HepG2 (cell line): Measurements from ENCODE around the gene GPRIN1. TPM values are rescaled to one million over a fixed set of nuclear protein-coding genes. Genes with fewer than 3 reads are reported as not detected.

Experiments used
- ATAC-seq: fragments of 200-7000 bp; cut with Tn5 transposase; 3 replicates; pipeline ENCODE4 v1.9.1; 2020; ENCODE audit warnings: mild to moderate bottlenecking, moderate library complexity
- BruUV-seq: library from RNA; stranded (reverse); fragments of 400-500 nt; replicated peaks from 2 replicates; lab custom pipeline; 2021; lab: Mats Ljungman, UMichigan
- CTCF ChIA-PET: fragments of 300-600 bp; formaldehyde crosslinking; extraction: SDS; loops from one replicate; lab custom pipeline; 2021; ENCODE audit warnings: low total read pairs, inconsistent platforms, low intra/inter-chr PET ratio; lab: Yijun Ruan, JAX
- POLR2A ChIA-PET: fragments of 350-600 bp; sonication (Branson Sonifier 250); formaldehyde crosslinking; loops from one replicate; lab custom pipeline; 2020; ENCODE audit warnings: antibody characterized with exemption, inconsistent platforms; lab: Yijun Ruan, JAX
- DNase-seq: peaks from one replicate; pipeline ENCODE4 v3.0.0-alpha.2; 2015; ENCODE audit warnings: low spot score
- FAIRE-seq: peaks from 3 replicates; lab custom pipeline; 2011; peaks lifted over from hg19 to GRCh38; lab: Jason Lieb, UNC
- H2AFZ ChIP-seq: one replicate; pipeline ENCODE4 v1.6.1; 2011; ENCODE audit warnings: low read length, inconsistent platforms
- H3K27ac ChIP-seq: fragments of 300-600 bp; 3 replicates; pipeline ENCODE4 v1.8.0; 2011; ENCODE audit warnings: mixed run types, mild to moderate bottlenecking, mixed read lengths, low read length, inconsistent platforms; ENCODE audit not compliant: insufficient read depth; ENCODE audit errors: extremely low read length
- H3K27me3 ChIP-seq, 2 experiments: fragments of 200-600 bp in 1 of 2; 2 replicates in 1 of 2; 3 replicates in 1 of 2; pipeline versions ENCODE4 v1.6.0 to v1.8.0; 2011; ENCODE audit warnings: low read length in 2 of 2, mild to moderate bottlenecking in 2 of 2, moderate library complexity in 2 of 2, inconsistent platforms in 1 of 2; ENCODE audit not compliant: insufficient read depth in 2 of 2, control insufficient read depth in 1 of 2
- H3K36me3 ChIP-seq, 2 experiments: fragments of 200-600 bp in 1 of 2; replicated peaks in 1 of 2; 2 replicates in 1 of 2; 3 replicates in 1 of 2; pipeline versions ENCODE4 v1.5.1 to v1.8.0; 2011; ENCODE audit warnings: low read length in 2 of 2, inconsistent platforms in 1 of 2; ENCODE audit not compliant: insufficient read depth in 2 of 2, control insufficient read depth in 1 of 2
- H3K4me1 ChIP-seq: 2 replicates; pipeline ENCODE4 v1.5.1; 2012; ENCODE audit warnings: low read length, inconsistent platforms; ENCODE audit not compliant: insufficient read depth
- H3K4me2 ChIP-seq: 2 replicates; pipeline ENCODE4 v1.6.0; 2011; ENCODE audit warnings: low read depth, low read length, inconsistent platforms
- H3K4me3 ChIP-seq, 3 experiments: fragments of 200-600 bp in 1 of 3; sonication (generic), shearing (Covaris generic) in 1 of 3; replicated peaks in 1 of 3; 2 replicates each; pipeline ENCODE4 v1.5.1; 2011 to 2016; ENCODE audit warnings: low read length in 3 of 3, inconsistent platforms in 2 of 3, low read depth in 2 of 3, mild to moderate bottlenecking in 2 of 3, control low read depth in 1 of 3, mixed read lengths in 1 of 3; ENCODE audit not compliant: insufficient read depth in 1 of 3
- H3K79me2 ChIP-seq: one replicate; pipeline ENCODE4 v1.6.1; 2011; ENCODE audit warnings: low read length, inconsistent platforms; ENCODE audit not compliant: insufficient read depth
- H3K9ac ChIP-seq: 2 replicates; pipeline ENCODE4 v1.6.0; 2011; ENCODE audit warnings: mild to moderate bottlenecking, low read depth, low read length, inconsistent platforms; ENCODE audit not compliant: insufficient read depth
- H3K9me3 ChIP-seq: 2 replicates; pipeline ENCODE4 v1.5.1; 2012; ENCODE audit warnings: mild to moderate bottlenecking, low read length
- H4K20me1 ChIP-seq: 2 replicates; pipeline ENCODE4 v1.6.0; 2011; ENCODE audit warnings: inconsistent platforms, mild to moderate bottlenecking, low read length, moderate library complexity; ENCODE audit not compliant: insufficient read depth
- ARNT2 ChIP-seq: sonication (generic); formaldehyde crosslinking; IDR thresholded peaks from 2 replicates; pipeline ENCODE4 v1.8.0; 2022; ENCODE audit warnings: mild to moderate bottlenecking, low read depth, missing genetic modification reagents, moderate library complexity
- BCL3 ChIP-seq: sonication (generic); formaldehyde crosslinking; IDR thresholded peaks from 2 replicates; pipeline ENCODE4 v1.5.1; 2020; ENCODE audit warnings: mild to moderate bottlenecking, missing genetic modification reagents, moderate library complexity
- CENPBD1 ChIP-seq: sonication (generic); formaldehyde crosslinking; IDR thresholded peaks from 2 replicates; pipeline ENCODE4 v1.8.0; 2022; ENCODE audit warnings: missing genetic modification reagents, low read depth, mild to moderate bottlenecking, borderline replicate concordance
- HNRNPL ChIP-seq: fragments of 200-400 bp; formaldehyde crosslinking; IDR thresholded peaks from 2 replicates; pipeline ENCODE4 v1.6.1; 2017; ENCODE audit warnings: mild to moderate bottlenecking, low read depth, low read length
- MXD3 ChIP-seq: IDR thresholded peaks from 2 replicates; pipeline ENCODE4 v1.6.1; 2016; ENCODE audit warnings: mild to moderate bottlenecking, missing biosample characterization, missing genetic modification reagents
- NFYC ChIP-seq: IDR thresholded peaks from 2 replicates; pipeline ENCODE4 v1.6.1; 2016; ENCODE audit warnings: missing genetic modification reagents, missing compliant biosample characterization
- PRDM4 ChIP-seq: sonication (generic); formaldehyde crosslinking; IDR thresholded peaks from 2 replicates; pipeline ENCODE4 v1.9.0; 2021; ENCODE audit warnings: missing genetic modification reagents, borderline replicate concordance
- REXO4 ChIP-seq: sonication (generic); formaldehyde crosslinking; IDR thresholded peaks from 2 replicates; pipeline ENCODE4 v1.8.0; 2022; ENCODE audit warnings: missing genetic modification reagents, mild to moderate bottlenecking, borderline replicate concordance
- RFX5 ChIP-seq: IDR thresholded peaks from 2 replicates; pipeline ENCODE4 v1.6.1; 2011; ENCODE audit warnings: low read depth, low read length, improper control_type of control experiment
- YY1 ChIP-seq: IDR thresholded peaks from 2 replicates; pipeline ENCODE4 v1.6.1; 2011; ENCODE audit warnings: low read length, low read depth, moderate library complexity, mild to moderate bottlenecking; ENCODE audit not compliant: insufficient read depth, insufficient replicate concordance
- ZNF251 ChIP-seq: sonication (generic); formaldehyde crosslinking; IDR thresholded peaks from 2 replicates; pipeline ENCODE4 v1.9.0; 2021; ENCODE audit warnings: mild to moderate bottlenecking, missing genetic modification reagents
- ZNF274 ChIP-seq: sonication (generic); formaldehyde crosslinking; IDR thresholded peaks from 2 replicates; pipeline ENCODE4 v1.5.1; 2020; ENCODE audit warnings: mild to moderate bottlenecking, missing genetic modification reagents
- ZNF710 ChIP-seq: sonication (generic); formaldehyde crosslinking; IDR thresholded peaks from 2 replicates; pipeline ENCODE4 v1.5.0; 2020; ENCODE audit warnings: mild to moderate bottlenecking, missing genetic modification reagents, borderline replicate concordance
- WGBS: methylation state at CpG from one replicate; pipeline ENCODE4 v1.1.6; 2017; ENCODE audit warnings: low lambda C conversion rate; 5-methylcytosine and 5-hydroxymethylcytosine counted together
- in situ Hi-C: cut with HindIII; loops from 2 replicates; pipeline ENCODE4 v1.10.0; 2017; ENCODE audit warnings: low pct_unique_long_range_greater_than_20kb; ENCODE audit not compliant: extremely low pct_ligation_motif_present
- intact Hi-C: fragments of 100-400 bp; cut with micrococcal nuclease; formaldehyde crosslinking; loops from one replicate; pipeline ENCODE4 v1.10.0; 2022; ENCODE audit not compliant: unreplicated experiment
- polyA plus RNA-seq, 8 experiments: library from polyadenylated mRNA; depleted of rRNA in 3 of 8; stranded (reverse) in 7 of 8; unstranded in 1 of 8; fragments of >200 nt; fragmentation: Illumina TruSeq in 4 of 8; extraction: Trizol in 4 of 8; gene quantifications; 2 replicates each; pipeline versions ENCODE4 v1.2.1 to v1.2.3, GENCODE V29; 2011 to 2016; ENCODE audit warnings: low read depth in 4 of 8, missing spikeins in 1 of 8, mixed read lengths in 1 of 8; ENCODE audit not compliant: insufficient read depth in 1 of 8
- total RNA-seq, 5 experiments: library from RNA; depleted of rRNA; stranded (reverse); fragments of >200 nt; fragmentation: Illumina TruSeq; extraction: Trizol; gene quantifications; 2 replicates each; pipeline ENCODE4 v1.2.3, GENCODE V29; 2016; ENCODE audit warnings: low read depth in 1 of 5

GPRIN1 gene
- total and polyA plus RNA-seq, 2 of the 13 experiments (the other 11 are each of a cell fraction or from before 2014, with no cell fraction given) = 0.32 to 2.0 TPM

GRCh38 chr5:176647843-176648473 is 38.0 kb upstream of the GPRIN1 start (continued):
- TF ChIP-seq PRDM4 (CRISPR knock-in tag) (no peak), REXO4 (0 out of 2 replicates have a peak, but pooled peaks have one; percentile 22)

GRCh38 chr5:176647030-176647842 is 37.3 kb upstream of the GPRIN1 start, which contains the start of gene TSPAN17:
Gene TSPAN17, plus strand, starts transcription at chr5:176647484. Its CDS starts 132 bp downstream, at chr5:176647616.
- POLR2A ChIA-PET = interaction anchor here (0.5 to 1.6 kb wide), 13 partner anchors 8 to 440 kb away, joined by 3 to 7 read pairs (median 4); partner anchors contain the start of genes CDHR2, FGFR4 and RNF44
- in situ Hi-C loops = no loop called here
- Histone ChIP-seq H4K20me1 (no peaks in the 10 kb centered on the region), H3K9ac (peak within 1 kb of the TSS; percentile 73), H3K27ac (no peak within 1 kb of the TSS), H3K9me3 (no peaks in the 10 kb centered on the region), H3K79me2 (no peaks in the 10 kb centered on the region), H2AFZ (peak within 1 kb of the TSS; percentile 68), H3K4me2 (peak within 1 kb of the TSS; percentile 88), H3K4me1 (peaks cover 21% of the 10 kb centered on the region), H3K4me3 (peak within 1 kb of the TSS; percentile 68 to 82 (median 79)), H3K27me3 (peaks cover 9 to 22% of the 10 kb centered on the region in 2 experiments; a peak in 4 of 5 replicates), H3K36me3 (no peaks in the 10 kb centered on the region)
- ATAC-seq (peak; percentile 95), DNase-seq (peak; percentile 96), FAIRE-seq (peak; percentile 47)
- no TSS peak for BruUV-seq
- intact Hi-C loops = no loop called here
- no CpG with 5 or more reads among the region's 63 CpGs for WGBS
- CTCF ChIA-PET = no interaction called here
- peak; percentile 29; the same call in 1 of the 2 replicates for TF ChIP-seq MXD3 (CRISPR knock-in tag)
- no peak for TF ChIP-seq CENPBD1 (CRISPR knock-in tag)
- no peak for TF ChIP-seq RFX5
- TF ChIP-seq ARNT2 (CRISPR knock-in tag) = peak; percentile 44
- 0 out of 2 replicates have a peak, but pooled peaks have one; percentile 32 for TF ChIP-seq ZNF274 (CRISPR knock-in tag)
- TF ChIP-seq NFYC (CRISPR knock-in tag) = no peak
- peak; percentile 47; the same call in 1 of the 2 replicates for TF ChIP-seq BCL3 (CRISPR knock-in tag)
- TF ChIP-seq ZNF251 (CRISPR knock-in tag) = no peak
- no peak for TF ChIP-seq HNRNPL
- TF ChIP-seq ZNF710 (CRISPR knock-in tag) = peak; percentile 18; the same call in 1 of the 2 replicates
- peak; percentile 84 for TF ChIP-seq YY1
